HG03280 (cell line): Measurements from ENCODE around the gene AK8.

Experiments used
- ATAC-seq: cut with Tn5 transposase; IDR thresholded peaks from one replicate; pipeline ENCODE4 v1.9.1; 2021; ENCODE audit warnings: mild to moderate bottlenecking, moderate library complexity; ENCODE audit not compliant: unreplicated experiment

The AK8 gene

DNA sequence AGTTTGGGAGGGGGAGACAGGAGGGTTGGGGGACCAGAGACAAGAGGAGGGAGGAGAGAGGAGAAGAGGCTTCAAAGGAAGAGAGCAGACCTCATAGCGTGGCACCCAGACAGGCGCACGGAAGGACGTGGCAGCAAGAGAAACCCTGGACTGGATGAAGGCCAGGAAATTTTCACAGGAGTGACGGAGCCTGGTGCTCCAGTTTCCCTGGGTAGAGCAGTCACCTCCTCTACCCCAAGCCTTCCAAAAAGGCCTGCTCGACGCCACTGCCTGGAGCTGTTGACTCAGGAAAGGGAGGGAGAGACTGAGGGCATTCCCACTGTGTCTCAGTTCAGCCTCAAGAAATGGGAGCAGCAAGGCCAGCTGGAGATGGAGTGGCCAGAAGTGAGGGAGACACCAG is 19.3 kb downstream of the AK8 start:
- no peak for ATAC-seq

DNA sequence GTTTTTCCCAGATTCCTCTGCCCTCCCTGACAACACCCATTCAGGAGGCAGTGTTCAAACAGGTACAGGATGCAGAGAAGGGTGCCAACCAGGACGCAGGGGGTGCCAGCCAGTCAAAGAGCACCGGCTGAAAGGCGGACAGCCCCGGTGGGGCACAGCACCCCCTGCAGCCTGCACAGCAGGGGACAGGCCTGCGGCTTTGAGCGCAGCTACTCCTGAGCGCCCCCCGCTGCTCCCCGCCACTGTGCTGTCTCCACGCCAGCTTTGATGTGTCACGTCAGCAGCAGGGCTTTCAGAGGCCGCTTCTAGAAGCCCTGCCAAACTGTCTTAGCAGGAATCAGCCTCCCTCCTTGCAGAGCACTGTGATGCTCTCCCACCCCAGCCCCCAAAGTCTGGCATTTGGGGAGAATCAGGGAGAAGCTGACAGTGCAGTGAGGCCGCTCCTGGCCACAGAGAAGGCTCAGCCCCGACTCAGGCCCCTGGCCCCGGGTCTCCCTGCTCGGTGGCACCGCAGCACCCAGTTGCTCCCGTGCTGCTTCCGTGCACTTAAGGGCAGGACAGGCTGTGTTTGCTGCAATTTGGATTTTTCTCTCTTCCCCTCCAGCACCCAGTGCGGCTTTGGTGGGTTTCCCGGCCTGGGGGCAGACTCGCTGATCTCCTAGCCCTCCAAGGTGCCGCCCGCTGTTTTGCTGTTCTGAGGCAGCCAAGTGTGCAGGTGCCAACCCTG is 20.3 kb downstream of the AK8 start:
- no peak for ATAC-seq

DNA sequence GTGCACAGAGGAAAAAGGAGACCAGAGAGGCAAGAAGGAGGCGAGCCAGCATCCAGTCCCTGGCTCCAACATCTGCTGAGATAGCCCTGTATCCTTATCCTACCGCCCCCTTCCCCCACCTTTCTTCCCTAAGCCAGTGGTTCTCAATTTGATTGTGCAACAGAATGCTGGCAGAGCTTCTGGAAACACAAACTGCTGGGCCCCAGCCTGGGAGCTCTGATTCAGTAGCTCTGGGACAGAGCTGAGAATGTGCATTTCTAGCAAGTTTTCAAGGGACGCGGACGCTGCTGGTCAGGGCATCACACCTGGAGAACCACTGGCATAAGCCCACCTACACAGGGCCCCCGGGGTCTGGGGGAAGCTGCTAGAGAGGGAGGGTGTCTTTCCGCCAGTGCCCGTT is 21.1 kb downstream of the AK8 start:
- ATAC-seq: no peak

DNA sequence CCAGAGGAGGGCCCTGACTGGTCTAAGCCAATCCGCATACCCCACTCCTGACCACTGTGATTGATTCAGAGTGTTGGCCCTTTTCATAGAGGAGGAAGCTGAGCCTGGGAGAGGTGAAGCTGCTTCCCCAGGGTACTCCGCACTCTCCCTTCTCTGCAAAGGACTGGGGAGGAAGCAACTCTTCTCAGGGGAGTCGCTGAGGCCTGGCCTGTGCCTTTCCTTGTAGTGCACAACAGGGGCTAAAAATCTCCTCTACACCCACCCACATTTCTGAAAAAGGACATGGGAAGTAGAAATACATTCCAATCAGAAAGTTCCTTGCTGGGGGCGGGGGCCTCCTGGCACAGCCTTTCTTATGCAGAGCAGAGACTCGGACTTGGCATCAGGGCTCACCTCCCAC is 22.2 kb downstream of the AK8 start:
- ATAC-seq: no peak

DNA sequence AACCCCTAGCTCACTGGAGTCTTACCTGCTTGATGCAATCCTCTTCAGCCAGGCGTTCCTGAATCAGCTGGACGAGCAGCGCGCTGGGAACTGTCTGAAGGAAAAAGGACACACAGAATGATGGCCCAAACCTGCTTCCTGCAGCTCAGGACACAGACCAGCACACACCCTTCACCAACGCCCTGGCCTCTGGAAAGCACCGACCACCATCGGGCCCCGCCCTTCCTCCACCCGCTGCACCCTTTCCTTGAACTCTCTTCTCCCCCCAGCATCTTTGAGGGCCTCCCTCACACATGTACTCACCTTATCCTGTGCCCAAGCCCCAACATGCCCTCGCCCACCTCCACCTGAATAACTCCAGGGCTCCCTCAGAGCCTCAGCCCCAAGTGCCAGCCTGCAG is 23.3 kb downstream of the AK8 start:
- no peak for ATAC-seq

DNA sequence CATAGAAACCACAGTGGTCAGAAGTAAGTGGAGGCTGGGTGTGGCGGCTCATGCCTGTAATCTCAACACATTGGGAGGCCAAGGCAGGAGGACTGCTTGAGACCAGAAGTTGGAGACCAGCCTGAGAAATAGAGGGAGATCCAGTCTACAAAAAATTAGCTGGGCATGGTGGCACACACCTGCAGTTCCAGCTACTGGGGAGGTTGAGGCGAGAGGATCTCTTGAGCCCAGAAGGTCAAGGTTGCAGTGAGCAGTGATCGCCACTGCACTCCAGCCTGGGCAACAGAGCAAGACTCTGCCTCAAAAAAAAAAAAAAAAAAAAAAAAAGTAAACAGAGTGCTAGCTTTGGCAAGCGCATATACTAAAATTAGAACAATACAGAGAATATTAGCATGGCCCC is 24.6 kb downstream of the AK8 start:
- no peak for ATAC-seq

DNA sequence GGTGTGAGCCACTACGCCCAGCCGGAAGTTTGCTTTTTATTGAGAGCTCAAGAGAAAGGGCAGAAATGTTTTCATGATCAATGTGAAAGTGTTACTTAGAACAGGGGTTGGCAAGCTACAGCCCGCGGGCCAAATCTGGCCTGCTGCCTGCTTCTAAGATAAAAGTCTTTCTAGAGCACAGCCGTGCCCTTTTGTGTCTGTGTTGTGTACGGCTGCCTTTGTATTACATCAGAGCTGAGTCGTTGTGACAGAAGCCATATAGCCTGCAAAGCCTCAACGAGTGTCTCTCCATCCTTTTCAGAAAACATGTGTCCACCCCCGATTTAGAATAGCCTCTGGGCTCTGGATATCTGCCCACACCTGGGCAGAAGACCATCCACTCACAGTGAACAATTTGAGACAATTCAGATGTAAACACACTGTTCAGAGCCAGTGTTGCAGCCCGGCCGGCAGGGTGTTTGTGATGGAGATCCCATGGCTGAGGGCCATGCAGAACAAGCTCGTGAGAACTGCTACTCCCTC is 28.8 kb downstream of the AK8 start:
- no peak for ATAC-seq

DNA sequence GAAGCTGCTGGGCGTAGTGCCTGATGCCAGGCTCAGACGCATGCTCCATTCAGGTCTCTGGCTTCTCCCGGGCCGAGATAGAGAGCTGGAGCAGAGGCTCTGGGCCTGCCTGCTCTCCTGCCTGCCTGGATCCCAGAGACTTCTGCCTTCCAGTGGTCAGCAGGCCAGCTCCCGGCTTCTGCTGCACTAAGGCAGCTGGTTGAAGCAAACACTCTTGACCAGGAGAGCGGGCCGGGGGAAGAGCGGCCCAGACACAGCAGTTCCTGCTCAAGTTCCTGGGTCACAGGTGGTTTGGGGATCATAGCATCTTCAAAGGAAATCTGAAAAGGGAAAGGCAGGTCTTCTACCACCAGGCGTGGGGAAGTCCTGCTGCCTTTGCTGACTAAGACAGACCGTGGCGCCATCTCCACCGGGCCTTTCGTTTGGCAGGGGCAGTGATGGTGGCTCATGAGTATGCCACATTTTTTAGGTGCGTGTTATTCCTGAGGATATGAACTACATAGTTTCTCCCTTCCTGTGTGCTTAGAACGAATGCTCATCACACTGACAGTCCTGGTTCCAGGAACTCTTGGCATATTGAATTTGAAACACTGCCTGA is 31.1 kb downstream of the AK8 start:
- ATAC-seq: no peak

DNA sequence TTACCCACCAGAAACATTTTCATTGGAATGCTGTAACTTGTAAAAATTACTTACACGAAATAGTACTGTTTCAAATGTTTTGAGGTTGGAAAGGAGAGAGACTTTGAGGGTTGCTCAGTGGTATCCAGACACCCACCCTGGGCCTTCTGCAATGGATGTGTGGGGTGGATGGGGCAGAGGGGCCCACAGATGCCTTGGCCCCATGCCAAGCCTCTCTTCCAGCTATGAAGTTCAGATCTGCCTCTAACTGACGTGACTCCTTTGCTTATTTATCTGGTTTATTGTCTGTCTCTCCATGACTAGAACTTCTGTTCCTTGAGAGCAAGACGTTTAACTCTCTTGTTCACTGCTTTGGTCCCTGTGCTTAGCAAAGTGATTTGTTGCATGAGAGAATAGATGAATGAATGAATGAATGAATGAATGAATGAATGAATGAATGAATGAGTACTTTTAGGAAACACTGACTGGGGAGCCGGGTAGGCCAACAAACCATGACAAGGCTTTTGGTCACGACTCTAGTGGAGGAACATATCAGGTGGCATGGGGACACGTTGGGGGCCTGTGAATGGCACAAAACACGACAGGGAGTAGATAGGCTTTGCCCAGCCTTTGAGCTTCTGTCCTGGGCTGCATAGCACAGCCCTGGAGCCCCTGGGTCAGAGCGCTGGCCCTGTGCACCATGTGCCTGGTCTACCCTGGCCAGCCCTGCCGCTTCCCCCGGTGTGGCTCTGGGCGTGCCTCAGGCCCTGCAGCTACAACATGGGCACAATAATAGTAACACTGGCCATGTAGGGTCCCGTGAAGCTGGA is 31.8 kb downstream of the AK8 start:
- no peak for ATAC-seq

DNA sequence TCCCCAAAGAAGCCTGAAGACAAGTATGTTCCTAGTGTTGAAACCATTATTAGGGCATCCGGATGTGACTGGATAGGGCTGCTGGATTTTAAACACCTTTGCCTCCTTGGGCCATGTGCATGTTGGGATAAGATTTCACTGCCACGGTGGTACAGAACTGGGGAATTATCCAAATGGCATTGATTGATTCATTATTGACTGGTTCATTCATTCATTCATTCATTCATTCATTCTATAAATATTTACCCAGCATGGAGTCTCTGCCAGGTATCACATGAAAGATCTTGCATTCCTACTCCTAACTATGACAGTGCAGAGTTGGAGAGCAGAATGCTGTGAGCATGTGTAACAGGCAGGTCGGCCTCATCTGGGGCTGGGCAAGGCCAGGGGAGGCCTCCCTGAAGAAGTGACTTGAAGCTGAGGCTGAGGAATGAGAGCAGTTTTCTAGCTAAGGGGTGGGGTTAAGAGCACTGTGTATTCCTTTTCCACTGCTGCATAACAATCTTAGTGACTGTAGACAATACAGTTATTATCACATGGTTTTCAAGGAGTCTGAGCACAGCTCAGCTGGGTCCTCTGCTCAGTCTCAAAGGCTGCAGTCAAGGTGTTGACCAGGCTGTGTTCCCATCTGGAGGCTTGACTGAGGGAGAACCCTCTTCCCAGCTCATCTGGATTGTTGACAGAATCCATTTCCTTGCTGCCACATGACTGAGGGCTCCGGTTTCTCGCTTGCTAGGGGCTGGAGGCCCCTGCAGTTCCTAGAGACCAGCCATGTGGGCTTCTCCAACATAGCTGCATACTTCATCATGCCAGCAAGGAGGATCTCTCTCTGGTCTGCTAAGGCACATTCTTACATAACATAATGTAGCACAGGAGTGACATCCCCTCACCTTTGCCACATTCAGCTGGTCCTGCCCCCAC is 35.7 kb downstream of the AK8 start:
- no peak for ATAC-seq

DNA sequence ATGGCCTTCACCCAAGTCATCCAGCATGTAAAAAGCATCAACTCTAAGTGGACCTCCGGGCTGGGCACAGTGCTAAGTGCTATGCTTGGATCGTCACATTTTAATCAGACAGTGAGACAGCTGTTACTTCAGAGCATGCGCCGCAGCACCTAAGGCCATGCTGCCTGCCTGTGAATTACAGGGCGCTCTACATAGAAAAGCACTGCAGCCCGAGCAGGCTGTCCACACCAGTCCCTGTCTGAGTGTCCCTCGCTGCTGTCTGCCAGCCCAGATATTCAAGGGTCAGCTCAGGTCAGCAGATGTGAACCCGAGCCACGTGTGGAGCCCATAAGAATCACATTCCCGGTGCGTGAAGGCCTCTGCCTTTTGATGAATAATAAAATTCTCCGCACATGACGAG is 37.1 kb downstream of the AK8 start:
- ATAC-seq: no peak

DNA sequence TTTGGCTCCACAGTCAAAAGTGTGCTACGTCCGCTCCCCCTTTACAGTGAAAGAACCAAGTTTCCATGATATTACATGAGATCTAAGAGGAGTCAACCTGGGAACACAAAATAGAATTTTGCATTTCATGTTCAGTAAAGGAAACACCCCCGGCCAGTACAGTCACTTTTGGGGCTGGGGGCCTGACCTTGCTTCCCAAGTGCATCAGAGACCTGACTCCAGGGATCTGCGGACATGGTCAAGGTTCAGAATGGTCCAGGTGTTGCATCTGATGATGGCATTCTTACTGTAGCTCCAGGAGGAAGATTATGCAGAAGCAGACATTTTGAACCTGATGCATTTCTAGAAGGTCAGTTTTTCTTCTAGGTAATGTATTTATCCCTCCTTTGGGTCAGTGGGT is 39.8 kb downstream of the AK8 start:
- ATAC-seq: no peak

DNA sequence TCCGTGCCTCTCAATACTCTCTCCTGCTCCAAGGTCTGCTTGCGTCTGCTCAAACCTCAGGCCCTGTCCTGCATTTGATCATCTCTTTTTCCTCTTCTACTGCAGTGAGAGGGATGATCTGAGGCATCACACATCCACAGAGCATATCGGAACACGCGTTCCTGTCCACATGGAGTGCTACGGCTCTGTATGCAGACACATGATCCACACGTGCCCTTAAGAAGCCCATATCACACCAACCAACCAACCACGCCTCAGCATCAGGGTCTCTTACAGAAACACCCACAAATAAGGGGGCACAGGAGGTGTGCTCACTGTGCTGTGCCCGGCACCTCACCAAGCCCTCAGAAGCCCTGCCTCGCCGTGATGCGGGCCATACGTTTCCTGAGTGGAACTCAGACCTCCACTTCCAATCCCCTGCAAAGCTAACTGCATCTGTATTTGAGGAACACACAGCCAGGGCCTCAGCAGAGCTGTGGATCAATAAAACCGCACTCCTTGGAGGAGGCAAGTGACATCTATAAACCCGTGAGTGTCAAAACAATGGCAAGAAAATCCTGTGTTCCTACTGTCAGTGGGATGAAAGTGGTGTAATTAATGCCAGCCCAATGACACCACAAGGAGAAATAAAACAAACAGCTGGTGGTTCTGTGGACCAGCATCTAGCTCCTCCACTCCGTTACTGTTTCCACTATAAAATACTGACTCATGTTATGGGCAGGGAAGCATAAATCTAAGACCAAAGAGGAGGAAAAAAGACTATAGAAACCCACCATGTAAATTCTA is 40.4 kb downstream of the AK8 start:
- no peak for ATAC-seq

DNA sequence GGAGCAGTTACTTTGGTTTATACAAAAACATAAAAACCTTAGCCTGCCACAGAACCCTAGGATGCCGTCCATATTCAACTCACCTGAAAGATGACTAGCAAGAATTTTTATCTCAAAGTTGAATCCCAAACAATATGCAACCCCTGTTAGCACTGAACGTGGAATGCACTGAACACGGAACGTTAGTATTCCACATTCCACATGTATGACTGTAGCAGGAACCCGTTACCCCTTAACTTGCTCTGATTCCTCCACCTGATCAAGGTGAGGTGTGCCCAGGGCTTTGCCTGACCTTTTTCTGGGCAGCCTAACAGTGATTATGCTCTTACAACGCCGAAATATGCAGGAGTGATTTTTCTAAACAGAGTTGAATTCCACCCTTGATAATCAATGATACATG is 43.7 kb downstream of the AK8 start:
- ATAC-seq: no peak

DNA sequence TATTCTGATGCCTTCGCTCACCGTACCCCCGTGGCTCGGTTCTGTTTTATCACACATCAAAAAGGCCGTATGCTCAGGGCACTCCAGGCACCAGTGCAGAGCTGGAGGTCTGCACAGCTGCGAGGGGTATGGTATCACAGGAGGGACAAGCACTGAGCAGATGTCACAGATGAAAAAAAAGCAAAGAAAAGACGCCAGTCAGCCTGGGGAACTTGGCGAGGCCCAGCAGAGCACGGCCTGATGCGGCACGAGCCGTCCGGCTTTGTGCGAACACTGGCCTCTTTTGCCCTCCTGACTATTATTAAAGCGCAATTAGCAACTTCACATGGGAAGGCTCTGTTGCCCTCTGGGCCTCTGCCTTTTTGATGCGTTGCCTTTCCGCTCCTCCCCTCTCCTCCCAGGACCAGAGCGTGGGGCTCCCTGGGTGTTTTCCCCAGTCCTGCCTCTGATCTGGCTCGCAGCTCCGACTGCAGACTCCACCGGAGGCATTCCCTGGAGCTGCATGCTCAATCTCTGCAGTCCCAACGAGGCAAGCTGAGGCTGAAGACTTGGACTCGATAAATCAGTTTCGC is 44.4 kb downstream of the AK8 start:
- no peak for ATAC-seq

DNA sequence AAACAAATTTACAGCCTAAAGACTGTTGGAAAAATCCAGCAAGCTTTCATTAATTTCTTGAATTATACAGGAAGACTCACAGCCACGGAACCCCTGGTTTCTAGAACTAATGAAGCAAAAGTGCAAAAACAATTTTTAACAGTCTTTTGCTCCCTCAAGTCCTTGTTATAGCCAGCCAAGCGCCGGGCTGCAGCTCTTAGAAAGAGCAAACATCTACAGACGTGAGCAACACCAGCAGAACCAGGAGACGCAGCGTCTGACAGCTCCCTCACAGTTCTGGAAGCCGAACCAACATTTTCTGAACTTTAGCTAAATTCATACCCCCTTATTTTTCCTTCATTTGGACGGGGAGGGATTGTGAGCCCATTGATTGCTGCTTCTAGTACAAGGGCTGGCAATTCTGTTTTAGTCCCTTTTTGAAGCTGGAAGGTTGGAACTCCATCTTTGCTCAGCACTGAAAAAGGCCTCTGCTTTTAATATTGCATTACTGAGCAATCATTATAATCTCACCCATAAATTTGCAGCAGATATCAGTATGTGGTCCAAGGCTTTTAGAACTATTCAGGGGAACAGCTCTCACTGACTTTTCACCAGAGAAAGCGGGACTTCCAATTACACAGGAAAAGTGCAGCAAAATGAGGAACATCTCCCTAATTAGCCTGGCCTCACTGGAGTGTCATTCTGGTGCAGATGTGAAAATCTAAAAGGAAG is 45.8 kb downstream of the AK8 start:
- ATAC-seq: no peak

DNA sequence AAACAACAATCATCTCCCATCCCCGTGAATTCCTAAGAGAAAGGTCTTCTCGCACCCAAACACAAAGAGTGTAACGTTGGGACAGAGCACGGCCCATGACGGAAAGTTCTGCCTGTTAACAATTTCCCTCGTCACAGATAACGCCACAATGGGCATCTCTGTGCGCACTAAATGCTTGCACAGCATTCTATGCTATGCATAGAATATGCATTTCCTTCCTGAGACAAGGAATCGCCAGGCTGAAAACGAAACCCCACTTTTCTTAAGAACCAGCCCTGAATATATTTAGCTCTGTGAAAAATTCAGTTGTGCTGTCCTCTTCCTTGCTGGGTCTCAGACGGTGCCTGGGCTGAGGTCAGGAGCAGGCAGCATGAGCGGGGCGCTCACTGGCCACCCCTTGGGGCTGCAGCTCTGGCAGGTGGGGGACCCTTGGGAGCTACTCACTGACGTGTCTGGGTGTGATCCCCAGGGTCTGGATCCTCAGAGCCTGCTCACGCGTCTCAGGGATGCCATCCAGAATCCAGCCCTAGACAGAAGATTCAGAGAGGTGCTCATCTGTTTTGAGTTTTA is 49.8 kb downstream of the AK8 start:
- ATAC-seq: no peak

DNA sequence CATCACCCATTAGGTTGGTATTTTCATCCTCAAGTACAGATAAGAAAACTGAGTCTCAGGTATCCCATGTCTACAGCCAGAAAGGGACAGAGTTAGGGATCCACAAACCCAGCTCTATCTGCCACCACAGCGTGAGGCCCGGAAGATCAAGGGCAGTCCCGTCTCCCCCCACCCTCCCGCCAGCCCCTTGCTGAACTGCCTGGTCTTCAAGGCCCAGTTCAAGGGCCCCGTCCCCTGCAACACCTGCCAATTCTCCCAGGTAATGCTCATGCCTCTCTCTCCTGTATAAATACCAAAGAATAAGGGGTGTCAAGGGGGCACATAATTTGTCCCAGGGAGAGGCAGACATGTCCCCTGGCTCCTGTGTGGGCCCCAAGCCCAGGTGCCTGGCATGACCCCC is 50.7 kb downstream of the AK8 start:
- no peak for ATAC-seq
